Hepatocyte (in vitro differentiated cells): ENCODE results near the gene PLCL1.

Source experiments
- EZH2phosphoT487 ChIP-seq: fragments of 200-600 bp; sonication (generic); IDR thresholded peaks from one replicate; pipeline ENCODE4 v1.6.1; 2018; ENCODE audit warnings: antibody characterized with exemption, mild to moderate bottlenecking, low read depth, moderate library complexity; ENCODE audit not compliant: unreplicated experiment, severe bottlenecking
- TF ChIP-seq, protein P1 (sequence below): fragments of 200-600 bp; sonication (generic); IDR thresholded peaks from 2 replicates; pipeline ENCODE4 v1.5.1; 2016; ENCODE audit warnings: antibody characterized with exemption, mild to moderate bottlenecking; ENCODE audit not compliant: poor library complexity

DNA sequence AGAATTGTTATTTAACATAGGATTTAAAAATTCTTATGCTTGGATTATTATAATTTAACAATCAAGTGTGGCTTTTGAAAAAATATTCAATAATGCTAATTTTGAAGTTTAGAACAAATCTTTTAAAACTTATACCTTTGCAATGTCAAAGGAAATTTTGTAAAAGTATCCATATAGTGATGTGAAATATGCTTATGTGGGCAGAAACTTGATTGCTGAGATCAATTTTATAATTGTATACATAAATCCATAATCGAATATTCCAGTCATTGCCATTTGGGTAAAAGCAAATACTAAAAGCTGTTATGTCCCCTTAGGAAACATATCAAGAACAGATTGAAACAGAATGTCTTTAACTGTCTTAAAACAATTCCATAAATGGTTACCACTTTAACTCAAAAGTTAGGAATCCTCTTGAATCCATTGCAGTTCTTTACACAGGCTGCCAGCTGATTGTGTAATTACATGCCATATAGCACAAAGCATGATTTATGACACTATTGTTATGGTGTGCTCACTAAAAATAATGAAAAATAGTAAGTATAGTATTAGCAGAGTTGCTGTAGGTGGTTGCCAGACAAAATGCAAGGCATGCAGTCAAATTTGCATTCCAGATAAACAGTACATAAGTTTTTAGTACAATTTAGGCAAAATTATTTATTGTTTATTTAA is 24.2 kb downstream of the PLCL1 start:
- TF ChIP-seq, protein P1, sequence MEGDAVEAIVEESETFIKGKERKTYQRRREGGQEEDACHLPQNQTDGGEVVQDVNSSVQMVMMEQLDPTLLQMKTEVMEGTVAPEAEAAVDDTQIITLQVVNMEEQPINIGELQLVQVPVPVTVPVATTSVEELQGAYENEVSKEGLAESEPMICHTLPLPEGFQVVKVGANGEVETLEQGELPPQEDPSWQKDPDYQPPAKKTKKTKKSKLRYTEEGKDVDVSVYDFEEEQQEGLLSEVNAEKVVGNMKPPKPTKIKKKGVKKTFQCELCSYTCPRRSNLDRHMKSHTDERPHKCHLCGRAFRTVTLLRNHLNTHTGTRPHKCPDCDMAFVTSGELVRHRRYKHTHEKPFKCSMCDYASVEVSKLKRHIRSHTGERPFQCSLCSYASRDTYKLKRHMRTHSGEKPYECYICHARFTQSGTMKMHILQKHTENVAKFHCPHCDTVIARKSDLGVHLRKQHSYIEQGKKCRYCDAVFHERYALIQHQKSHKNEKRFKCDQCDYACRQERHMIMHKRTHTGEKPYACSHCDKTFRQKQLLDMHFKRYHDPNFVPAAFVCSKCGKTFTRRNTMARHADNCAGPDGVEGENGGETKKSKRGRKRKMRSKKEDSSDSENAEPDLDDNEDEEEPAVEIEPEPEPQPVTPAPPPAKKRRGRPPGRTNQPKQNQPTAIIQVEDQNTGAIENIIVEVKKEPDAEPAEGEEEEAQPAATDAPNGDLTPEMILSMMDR = no peak
- TF ChIP-seq EZH2phosphoT487 = no peak
